ENCODE measurements around the gene ANGEL1.

GRCh38 chr14:76761960-76762410 is 50.7 kb downstream of the ANGEL1 start:
- no peak for TF ChIP-seq POLR2A (IDR thresholded peaks at IDR 0.05)
- TF ChIP-seq CTCF (IDR thresholded peaks at IDR 0.05), result no peak

Data from tibial nerve (tissue), 3 donors.